Coronary artery (tissue), 2 donors: ENCODE results near the gene USP6NL.

Experiments used
- DNase-seq: peaks from one replicate; pipeline ENCODE4 v3.0.0-alpha.2; 2017; ENCODE audit warnings: low spot score
- H3K27ac ChIP-seq, 2 donors: fragments of 200-600 bp; sonication (generic); one replicate each; pipeline ENCODE4 v1.5.1; 2016 to 2019
- H3K4me3 ChIP-seq: fragments of 200-600 bp; sonication (generic); 2 replicates; pipeline ENCODE4 v1.5.1; 2016; ENCODE audit warnings: mild to moderate bottlenecking, moderate library complexity
- TF ChIP-seq, protein P1 (sequence below): fragments of 200-600 bp; sonication (generic); IDR thresholded peaks from one replicate; pipeline ENCODE4 v1.5.1; 2019; ENCODE audit warnings: antibody characterized with exemption

USP6NL gene

DNA sequence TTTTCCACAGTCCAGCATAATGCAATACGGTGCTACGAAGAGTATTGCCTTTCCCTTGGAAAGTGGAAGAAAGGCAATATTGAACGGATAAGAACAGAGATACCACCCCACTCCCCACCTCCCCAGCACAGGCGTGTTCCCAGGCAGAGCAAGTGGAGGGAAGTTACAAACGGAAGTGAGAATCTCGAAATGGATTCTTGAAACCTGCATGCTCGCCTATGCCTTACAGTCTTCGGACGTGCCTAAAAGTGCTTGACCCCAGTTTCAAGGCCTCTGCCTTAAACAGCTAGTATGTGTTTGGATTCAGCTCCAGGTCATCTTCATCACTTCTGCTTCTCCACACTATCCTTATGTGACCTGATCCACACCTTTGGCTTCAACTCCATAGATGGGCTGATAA, 35.0 kb upstream of the USP6NL start:
- TF ChIP-seq, protein P1, sequence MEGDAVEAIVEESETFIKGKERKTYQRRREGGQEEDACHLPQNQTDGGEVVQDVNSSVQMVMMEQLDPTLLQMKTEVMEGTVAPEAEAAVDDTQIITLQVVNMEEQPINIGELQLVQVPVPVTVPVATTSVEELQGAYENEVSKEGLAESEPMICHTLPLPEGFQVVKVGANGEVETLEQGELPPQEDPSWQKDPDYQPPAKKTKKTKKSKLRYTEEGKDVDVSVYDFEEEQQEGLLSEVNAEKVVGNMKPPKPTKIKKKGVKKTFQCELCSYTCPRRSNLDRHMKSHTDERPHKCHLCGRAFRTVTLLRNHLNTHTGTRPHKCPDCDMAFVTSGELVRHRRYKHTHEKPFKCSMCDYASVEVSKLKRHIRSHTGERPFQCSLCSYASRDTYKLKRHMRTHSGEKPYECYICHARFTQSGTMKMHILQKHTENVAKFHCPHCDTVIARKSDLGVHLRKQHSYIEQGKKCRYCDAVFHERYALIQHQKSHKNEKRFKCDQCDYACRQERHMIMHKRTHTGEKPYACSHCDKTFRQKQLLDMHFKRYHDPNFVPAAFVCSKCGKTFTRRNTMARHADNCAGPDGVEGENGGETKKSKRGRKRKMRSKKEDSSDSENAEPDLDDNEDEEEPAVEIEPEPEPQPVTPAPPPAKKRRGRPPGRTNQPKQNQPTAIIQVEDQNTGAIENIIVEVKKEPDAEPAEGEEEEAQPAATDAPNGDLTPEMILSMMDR, result no peak
- Histone ChIP-seq H3K27ac (no peak overlapping the region), H3K4me3 (no peak overlapping the region)
- DNase-seq, result no peak

DNA sequence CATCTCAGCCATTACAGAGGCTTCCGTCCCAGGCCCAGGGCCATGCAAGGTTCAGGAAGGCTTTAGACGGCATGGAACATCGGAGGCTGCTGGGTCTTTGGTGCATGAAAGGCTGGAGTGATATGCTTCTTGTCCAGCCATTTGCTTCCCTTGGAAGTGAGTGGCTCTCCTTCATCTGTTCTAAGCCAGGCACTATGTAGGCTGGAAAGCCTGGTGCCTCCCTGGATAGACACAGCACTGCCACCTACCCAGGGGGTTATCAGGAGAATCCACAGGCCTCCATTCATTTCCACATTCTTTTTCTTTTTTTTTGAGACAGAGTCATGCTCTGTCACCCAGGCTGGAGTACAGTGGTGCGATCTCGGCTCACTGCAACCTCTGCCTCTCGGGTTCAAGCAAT, 31.6 kb upstream of the USP6NL start:
- H3K4me3 ChIP-seq, result no peak overlapping the region
- TF ChIP-seq, protein P1, result no peak
- no peak overlapping the region for H3K27ac ChIP-seq
- no peak for DNase-seq

DNA sequence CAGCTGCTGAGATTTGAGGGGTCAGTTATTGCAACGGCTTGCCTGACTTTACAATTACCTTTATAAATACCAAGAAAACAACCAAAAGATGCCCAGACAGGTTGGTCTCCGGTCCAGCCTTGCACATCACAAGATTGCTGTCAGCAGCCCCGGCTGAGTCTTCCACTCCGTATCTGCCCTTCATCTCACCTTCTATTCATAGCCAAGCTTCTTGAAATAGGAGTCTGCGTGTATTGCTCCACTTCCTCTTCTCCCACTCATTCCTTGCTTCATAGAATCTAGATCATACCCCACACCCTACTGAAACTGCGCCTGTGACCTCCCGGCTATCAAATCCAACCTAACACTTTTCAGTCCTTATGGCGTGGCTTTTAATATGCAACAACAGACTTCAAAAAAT, 31.1 kb upstream of the USP6NL start:
- no peak overlapping the region for H3K27ac ChIP-seq
- H3K4me3 ChIP-seq, result no peak overlapping the region
- DNase-seq, result no peak
- TF ChIP-seq, protein P1, result no peak

DNA sequence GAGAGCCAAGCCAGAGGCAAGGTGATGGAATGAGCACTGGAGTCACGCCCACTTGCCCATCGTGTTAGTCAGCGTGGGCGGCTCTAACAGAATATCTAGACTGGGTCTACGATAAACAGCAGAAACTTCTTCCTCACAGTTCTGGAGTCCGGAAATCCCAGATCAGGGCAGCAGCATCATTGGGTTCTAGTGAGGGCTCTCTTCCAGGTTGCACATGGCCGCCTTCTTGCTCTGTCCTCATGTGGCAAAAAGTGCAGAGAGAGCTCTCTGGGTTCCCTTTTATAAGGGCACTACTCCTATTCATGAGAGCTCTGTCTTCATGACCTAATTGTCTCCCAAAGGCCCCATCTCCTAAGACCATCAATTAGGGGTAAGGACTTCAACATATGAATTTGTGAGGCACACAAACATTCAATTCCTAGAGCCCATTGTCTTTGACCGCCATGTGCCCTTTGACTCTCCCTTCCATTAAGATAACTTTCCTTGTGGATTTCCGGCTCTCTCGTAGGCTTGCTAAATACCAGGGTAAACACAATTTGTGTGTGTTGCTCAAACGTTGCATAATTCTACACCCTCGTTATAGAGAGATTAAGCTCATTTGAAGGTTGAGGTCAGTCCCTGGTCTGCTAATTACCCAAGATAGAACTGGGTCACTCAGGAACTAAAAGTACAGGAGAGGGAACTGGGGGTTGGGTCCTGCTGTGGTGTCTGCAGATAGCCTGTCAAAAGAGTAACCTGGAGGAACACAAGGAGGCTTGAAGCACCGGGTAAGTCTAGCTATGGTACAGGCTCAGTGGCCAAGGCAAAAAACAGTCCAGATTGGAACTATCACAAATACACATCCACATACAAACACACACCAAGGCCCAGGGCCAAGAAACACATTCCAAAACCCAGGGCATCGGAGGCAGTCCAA, 28.7 kb upstream of the USP6NL start:
- TF ChIP-seq, protein P1, result no peak
- no peak for DNase-seq
- H3K4me3 ChIP-seq, result no peak overlapping the region
- no peak overlapping the region for H3K27ac ChIP-seq

DNA sequence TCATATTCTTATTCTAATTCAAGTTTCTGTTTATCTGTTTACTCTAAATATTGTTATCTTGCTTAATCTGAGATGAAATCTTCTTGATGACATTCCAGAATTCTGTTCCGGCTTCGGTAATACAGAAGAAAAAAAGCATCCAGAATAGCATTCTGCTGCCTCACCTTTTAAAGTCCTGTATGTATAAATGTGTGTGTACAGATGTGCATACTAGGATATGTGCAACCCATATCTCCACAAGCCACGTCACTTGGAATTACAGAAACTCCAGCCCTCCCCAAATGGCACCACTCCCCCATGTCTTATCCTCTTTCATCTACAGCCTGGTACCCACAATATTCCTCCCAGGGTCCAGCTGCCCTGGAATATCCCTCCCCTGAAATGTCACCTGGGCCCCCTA, 27.9 kb upstream of the USP6NL start:
- no peak for DNase-seq
- Histone ChIP-seq H3K4me3 (no peak overlapping the region), H3K27ac (no peak overlapping the region)
- TF ChIP-seq, protein P1, result no peak

DNA sequence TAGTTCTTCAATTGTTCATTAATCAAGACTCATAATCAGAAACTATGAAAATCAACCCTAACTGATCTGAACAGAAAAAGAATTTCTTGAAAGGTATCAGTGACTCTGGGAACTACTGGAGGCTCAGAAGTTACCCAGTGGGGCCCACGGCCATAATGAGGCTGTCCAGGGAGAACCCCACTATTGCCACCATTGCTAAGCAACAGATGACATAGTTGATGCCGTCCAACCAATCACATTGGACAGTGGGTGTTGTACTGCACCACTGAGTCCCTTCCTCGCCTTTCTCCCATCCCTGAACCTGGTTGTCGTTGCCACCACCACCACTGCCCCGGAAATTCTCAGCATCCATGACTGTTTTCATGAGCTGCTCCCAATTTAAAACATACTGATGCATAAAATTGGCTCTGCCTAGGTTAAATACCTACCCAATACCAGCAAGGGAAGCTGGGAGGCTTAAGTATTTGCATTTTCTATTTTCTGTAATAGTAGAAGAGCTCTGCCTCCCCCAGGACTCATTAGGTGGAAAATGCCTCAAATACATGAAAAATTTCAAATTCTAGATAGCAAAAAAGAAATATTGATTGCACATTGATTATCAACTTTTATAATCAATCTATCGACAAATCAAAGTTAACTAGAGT, 26.7 kb upstream of the USP6NL start:
- TF ChIP-seq, protein P1, result no peak
- H3K27ac ChIP-seq, result no peak overlapping the region
- no peak overlapping the region for H3K4me3 ChIP-seq
- DNase-seq, result no peak
